ENCODE data around the gene PSME3. TPM values are rescaled to one million over a fixed set of nuclear protein-coding genes. Genes with fewer than 3 reads are reported as not detected.
"Not testable (repeated sequence)": the region's sequence is repeated elsewhere in the genome, so short reads cannot be mapped to it uniquely, and the experiment has no call there.

PSME3 gene
- total RNA-seq, 1 donor from 2014 or later, result 116 TPM

DNA sequence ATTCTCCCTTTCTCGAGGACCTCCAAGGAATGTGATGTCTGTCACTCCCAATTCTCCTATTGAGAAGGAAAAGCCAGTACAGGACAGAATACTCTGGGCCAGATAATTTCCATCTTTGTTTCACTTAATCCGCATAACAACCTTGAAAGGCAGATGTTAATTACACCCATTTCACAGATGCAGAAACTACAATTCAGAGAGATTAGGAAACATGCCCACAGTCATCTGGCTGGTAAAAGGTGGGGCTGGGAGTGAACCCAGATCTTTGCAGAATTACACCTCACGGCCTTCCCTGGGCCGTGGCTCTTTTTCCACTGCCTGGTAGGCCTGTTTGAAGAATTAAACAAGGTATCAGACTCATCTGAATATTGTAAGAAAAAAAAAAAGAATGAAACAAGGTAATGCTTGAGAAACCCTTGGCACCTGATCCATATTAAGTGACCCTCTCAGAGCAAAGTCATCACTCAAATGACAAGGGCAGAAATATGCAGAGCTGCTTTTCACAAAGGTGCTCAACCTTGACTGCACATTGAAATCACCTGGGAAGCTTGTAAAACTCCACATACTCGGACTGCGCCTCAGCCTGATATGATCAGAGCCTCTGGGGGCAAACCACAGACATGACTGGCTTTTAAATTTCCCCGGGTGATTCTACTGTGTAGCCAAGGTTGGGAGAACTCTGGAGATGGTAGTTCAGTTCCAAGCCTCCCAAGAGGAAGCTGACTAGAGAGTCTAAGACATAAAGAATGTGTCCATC lies 50.8 kb downstream of the PSME3 start:
- Mint-ChIP-seq H3K9me3 (no peaks in the 10 kb centered on the region), H3K36me3 (no peaks in the 10 kb centered on the region), H3K4me3 (no peak overlapping the region), H3K27me3 (peaks cover 16% of the 10 kb centered on the region), H3K4me1 (ENCODE audit: unreplicated experiment) (no peaks in the 10 kb centered on the region), H3K27ac (no peak overlapping the region)
- TF ChIP-seq, protein P1, sequence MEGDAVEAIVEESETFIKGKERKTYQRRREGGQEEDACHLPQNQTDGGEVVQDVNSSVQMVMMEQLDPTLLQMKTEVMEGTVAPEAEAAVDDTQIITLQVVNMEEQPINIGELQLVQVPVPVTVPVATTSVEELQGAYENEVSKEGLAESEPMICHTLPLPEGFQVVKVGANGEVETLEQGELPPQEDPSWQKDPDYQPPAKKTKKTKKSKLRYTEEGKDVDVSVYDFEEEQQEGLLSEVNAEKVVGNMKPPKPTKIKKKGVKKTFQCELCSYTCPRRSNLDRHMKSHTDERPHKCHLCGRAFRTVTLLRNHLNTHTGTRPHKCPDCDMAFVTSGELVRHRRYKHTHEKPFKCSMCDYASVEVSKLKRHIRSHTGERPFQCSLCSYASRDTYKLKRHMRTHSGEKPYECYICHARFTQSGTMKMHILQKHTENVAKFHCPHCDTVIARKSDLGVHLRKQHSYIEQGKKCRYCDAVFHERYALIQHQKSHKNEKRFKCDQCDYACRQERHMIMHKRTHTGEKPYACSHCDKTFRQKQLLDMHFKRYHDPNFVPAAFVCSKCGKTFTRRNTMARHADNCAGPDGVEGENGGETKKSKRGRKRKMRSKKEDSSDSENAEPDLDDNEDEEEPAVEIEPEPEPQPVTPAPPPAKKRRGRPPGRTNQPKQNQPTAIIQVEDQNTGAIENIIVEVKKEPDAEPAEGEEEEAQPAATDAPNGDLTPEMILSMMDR (conservative IDR thresholded peaks at IDR 0.05), result no peak
- no peak for DNase-seq (ENCODE audit: extremely low spot score, unreplicated experiment)

DNA sequence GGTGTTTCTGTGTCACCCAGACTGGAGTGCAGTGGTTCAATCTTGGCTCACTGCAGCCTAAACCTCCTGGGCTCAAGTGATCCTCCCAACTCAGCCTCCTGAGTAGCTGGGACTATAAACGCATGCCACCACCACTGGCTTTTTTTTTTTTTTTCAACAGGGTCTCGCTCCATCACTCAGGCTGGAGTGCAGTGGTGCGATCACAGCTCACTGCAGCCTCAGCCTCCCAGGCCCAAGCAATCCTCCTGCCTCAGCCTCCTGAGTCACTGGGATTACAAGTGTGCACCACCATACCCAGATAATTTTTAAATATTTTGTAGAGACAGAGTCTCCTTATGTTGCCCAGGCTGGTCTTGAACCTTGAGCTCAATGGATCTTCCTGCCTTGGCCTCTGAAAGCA lies 52.6 kb downstream of the PSME3 start:
- not testable (repeated sequence) for H3K9me3 Mint-ChIP-seq; H3K27me3 Mint-ChIP-seq; DNase-seq (ENCODE audit: extremely low spot score, unreplicated experiment); H3K4me1 Mint-ChIP-seq (ENCODE audit: unreplicated experiment); H3K27ac Mint-ChIP-seq; H3K4me3 Mint-ChIP-seq; H3K36me3 Mint-ChIP-seq

DNA sequence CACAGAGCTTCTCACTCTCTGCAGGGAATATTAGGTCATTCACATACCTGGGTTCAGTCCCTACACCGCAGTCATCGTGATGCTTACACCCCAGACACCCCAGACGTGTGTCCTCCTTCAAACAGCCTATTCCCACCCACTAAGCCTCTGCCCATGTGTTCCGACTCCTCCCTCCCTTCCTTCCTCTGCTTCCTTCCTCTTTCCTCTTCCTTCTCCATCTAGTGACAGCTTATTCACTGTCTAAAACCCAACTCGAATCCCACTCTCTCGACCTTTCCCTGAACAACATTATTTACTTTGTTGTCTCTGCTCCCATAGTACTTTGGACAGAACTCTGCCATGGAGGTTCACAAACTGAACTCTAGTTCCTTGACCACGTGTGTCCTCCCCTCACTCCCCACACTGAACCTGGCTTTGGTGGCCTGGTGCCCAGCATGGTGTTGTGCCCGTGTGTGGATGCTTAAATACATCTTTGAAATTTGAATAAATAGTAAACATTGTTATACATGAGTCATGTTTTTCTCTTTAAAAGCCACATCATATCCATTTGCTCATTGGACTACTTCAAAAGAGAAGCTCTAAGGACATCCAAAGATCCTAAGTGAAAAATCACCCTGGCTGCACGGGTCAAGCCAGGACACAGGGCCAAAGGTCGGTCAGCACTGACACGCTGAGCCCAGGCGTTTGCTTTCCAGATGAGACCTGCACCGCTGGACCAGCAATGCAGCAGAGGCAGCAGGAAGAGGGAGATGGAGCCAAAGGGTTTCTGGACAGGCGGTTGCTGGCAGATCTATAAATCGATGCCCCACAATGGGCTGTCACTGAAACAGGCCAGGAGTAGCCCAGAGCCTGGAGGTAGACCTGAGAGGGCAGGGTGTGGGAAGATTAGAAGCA lies 53.3 kb downstream of the PSME3 start:
- no peak for DNase-seq (ENCODE audit: extremely low spot score, unreplicated experiment)
- Mint-ChIP-seq H3K9me3 (no peaks in the 10 kb centered on the region), H3K27ac (peak overlapping the region; percentile 0), H3K4me1 (ENCODE audit: unreplicated experiment) (peaks cover 2% of the 10 kb centered on the region), H3K4me3 (no peak overlapping the region), H3K27me3 (no peaks in the 10 kb centered on the region), H3K36me3 (no peaks in the 10 kb centered on the region)
- TF ChIP-seq, protein P1 (conservative IDR thresholded peaks at IDR 0.05), result no peak

DNA sequence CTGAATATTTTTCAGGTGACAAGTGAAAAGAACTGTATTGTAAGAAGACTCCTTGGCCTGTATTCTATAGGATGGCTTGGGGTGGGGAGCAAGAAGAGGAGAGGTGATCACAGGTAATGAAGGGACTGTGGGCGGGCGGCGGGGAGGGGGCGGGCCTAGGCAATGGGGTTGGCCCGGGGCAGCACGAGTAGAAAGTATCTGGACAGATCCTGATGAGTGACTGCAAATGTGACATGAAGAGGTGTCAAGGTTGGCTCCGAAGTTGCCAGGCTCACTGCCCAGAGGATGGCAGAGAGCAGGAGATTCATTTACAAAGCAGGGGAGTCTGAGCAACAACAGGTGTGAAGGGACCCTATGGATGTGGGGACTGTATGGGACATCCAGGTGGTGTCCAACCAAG lies 56.6 kb downstream of the PSME3 start:
- no peak for DNase-seq (ENCODE audit: extremely low spot score, unreplicated experiment)
- no peaks in the 10 kb centered on the region for H3K9me3 Mint-ChIP-seq
- peaks cover 15% of the 10 kb centered on the region for H3K4me1 Mint-ChIP-seq (ENCODE audit: unreplicated experiment)
- no peak overlapping the region for H3K4me3 Mint-ChIP-seq
- TF ChIP-seq, protein P1 (conservative IDR thresholded peaks at IDR 0.05), result no peak
- H3K27me3 Mint-ChIP-seq, result peaks cover 14% of the 10 kb centered on the region
- no peak overlapping the region for H3K27ac Mint-ChIP-seq
- no peaks in the 10 kb centered on the region for H3K36me3 Mint-ChIP-seq

DNA sequence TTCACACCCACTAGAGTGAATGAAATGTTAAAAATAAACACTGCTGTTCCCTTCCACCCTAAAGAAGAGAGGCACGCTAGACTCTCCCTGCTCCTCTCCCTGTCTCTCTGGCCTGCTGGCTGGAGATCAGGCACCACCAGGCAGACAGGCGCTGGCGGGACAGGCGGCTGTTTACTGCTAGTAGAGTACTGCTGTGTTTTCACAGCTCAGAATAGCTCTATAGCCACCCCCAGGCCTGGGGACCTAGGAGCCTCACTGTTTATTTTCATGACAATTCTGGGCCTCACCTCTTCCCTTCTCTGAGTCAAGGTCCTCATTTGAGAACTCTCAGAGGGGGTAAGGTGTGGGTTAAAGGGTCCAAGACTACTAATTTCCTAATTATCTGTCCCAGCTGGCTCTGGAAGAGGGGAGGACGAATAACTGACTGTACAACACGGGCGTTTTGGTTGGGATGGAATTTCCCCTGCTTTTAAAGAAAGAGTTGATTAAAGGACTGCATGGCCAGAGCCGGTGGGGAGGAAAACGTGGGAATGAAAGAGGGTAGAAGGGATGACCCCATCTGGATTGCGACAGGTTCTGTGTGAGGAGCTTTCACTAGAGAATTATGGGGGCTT lies 58.4 kb downstream of the PSME3 start:
- no peaks in the 10 kb centered on the region for H3K9me3 Mint-ChIP-seq
- TF ChIP-seq, protein P1 (conservative IDR thresholded peaks at IDR 0.05), result no peak
- H3K4me3 Mint-ChIP-seq, result no peak overlapping the region
- peaks cover 15% of the 10 kb centered on the region for H3K4me1 Mint-ChIP-seq (ENCODE audit: unreplicated experiment)
- no peak for DNase-seq (ENCODE audit: extremely low spot score, unreplicated experiment)
- H3K36me3 Mint-ChIP-seq, result no peaks in the 10 kb centered on the region
- H3K27ac Mint-ChIP-seq, result peak overlapping the region; percentile 56
- H3K27me3 Mint-ChIP-seq, result peaks cover 14% of the 10 kb centered on the region
